HG02571 (cell line): Measurements from ENCODE around the gene GGTA1.
A peak's percentile ranks its signal among the peaks of the same experiment; 100 is the strongest.

Experiments
- ATAC-seq: cut with Tn5 transposase; IDR thresholded peaks from one replicate; pipeline ENCODE4 v1.9.1; 2021; ENCODE audit warnings: mild to moderate bottlenecking, moderate library complexity; ENCODE audit not compliant: unreplicated experiment

The GGTA1 gene

DNA sequence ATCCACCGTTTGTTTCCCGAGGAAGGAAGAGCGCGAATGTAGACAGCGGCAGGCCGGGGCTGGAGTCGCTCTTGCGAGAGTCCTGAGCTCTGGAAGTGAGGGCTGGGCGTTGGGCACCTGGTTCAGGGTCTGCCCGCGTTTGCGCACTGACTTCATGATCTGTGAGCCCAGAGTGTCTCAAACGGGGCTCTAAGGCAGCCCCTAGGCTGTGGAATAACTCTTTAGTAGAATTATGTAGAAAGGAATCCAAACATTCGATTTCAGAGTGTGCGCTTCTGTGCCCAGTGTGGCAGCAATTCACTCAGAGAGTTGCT is 478 bp upstream of the GGTA1 start:
- no peak for ATAC-seq

DNA sequence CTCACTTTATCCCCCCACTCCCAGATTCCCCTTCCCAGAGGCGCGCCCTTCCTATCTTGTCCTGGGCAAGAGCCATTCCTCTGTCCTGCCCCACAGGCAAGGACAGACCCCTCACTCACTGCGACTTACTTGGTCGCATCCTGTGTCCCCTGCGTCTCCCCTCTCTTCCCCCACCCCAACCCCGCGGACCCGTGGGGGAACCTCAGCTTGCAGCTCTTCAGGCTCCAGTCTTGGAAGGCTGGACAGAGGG is 542 bp downstream of the GGTA1 start:
- ATAC-seq: no peak

DNA sequence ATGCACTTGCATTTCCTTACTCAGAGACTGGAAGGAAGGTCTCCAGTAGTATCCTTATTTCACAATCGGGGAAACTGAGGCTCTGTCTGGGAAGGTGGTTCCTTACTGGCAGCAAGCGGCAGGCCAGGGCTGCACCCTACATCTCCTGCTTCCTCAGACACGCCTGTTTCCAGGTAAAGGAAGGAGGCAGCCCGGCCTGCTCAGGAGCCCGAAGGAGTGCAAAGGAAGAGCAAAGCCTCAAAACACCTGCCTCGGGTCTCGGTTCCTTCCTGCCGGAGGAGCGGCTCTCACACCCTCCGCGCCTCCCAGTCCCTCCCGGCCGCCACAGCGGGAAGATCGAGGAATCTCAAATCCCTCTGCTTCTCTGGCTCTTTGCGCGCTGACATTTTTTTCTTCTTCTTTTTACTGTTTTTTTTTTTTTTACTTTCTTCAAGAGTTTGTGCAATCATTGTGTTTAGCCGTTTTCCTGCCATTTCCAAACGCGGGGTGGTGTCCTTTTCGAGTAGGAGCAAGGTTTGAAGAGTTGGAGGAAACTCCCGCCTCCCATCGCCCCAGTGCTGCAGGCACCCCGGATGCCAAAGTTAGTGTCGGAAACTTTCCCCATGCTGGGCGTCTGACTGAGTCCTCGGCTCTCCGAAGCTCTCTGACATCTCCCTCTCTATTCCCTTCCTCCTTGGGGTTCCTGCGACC is 1.0 kb downstream of the GGTA1 start:
- no peak for ATAC-seq

DNA sequence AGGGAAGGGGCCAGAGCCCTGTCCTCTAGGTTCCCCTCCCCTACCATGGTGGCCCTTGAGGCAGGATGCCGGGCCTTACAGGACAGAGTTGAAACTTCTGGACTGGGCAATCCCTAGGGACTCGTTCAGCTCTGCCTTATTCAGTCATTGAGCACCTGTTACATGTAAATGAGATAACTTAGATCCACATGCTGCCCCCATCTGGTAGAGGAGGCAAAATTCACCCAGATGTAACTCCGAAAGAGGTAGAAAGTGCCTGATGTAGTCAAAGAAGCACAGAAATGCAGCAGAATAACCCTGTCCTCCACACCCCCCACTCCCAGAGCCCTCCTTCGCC is 1.5 kb downstream of the GGTA1 start:
- peak; percentile 64 for ATAC-seq

DNA sequence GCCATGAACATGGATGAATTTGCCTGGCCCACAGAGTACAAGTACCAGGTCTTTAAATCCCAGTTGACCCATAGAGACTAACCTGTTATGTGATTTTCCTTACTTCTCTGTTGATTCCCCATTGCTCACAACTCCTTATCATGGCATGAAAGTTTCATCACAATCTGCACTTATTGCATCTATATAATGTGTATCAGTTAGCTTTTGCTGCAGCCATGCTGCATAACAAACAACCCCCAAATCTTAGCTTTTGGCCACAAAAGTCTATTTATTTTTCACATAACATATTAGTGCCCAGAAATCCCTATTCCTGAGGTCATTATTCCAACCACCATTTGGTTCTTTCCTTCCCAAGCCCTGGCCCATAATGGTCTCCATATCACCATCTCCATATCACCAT is 3.7 kb downstream of the GGTA1 start:
- no peak for ATAC-seq

DNA sequence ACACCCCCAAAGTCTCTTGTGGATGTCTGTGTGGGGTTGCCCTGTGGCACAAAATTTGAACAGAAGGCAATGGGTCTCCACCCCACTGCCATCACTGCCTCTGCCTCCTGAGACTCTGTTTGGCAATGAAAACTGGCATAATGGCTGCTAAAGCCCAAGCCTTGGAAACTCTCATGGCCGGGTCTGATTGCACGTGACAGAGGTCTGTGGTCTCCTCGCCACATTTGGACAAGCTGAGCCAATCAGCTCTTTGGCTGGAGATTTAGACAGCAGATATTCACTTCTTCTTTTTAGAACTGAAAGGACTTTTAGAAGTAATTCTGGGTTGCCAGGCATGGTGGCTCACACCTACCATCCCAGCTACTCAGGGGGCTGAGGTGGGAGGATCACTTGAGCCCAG is 5.5 kb downstream of the GGTA1 start:
- no peak for ATAC-seq

DNA sequence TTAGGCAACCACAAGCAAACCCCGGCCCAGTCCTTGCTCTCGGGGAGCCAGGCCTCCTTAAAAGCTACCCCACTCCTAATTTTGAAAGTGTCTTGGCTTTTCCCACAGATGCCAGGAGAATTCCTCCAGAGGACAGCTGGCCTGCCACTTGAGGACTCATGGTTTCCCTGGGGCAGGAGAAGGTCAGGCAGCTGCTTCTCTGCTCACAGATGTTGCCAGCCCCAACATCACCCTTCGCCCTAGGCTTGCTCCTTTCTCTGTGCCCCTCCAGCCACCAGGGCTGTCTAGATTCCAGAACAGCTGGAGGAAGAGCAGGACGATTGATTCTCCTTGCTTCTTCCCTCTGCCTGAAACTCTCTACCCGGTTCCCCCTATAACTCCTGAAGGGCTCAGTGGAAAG is 8.5 kb downstream of the GGTA1 start:
- ATAC-seq: no peak

DNA sequence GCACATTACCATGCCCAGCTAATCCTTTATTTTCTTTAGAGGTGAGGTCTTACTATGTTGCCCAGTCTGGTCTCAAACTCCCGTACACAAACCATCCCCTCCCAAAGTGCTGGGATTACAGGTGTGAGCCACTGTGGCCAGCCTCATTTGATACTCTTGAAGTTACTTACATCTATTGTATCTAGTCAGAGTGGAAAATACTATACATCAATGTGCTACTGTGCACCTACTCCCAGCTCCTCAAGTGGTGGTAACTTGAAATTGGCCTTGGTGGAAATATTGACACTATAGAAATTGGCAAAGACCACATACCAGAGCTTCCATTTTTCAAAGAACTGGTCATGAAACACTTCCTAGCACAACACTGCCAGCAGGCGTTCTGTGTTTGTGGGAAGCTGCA is 10.3 kb downstream of the GGTA1 start:
- no peak for ATAC-seq

DNA sequence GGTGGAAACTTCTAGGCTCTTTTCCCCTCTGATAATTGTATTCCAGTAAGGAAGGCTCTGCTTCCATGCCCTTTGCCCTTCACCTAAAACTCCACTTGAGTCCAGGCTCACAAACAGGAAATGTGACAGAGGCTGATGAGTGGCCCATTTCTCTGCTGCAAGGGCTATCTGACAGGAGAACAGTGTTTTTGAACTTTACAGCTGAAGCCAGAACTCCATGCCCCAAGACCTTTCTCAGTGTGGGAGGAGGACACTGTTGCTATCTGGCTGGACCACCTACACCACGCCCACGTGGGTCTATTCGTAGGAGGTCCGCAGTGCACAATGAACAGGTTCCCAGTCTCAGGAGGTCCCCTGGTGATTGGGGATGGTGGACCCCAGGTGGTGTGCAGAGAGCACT is 13.6 kb downstream of the GGTA1 start:
- ATAC-seq: no peak

DNA sequence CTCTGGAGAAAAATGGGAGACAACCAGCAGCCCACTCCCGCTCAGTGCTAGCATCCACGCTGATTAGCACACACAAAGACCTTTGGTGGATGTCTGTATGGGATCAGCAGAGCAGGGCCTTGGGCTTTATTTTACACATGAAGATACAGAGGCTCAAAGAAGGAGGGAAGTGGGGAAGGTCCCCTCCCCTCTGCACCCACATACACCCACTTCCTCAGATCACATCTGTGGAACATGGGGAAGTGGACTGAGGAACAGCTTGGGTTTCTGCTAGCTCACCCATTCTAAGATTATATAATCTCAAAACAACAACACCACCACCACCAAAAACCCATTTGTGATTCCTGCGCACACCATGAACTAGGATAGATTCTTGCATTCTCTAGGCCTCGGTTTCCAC is 14.0 kb downstream of the GGTA1 start:
- ATAC-seq: no peak

DNA sequence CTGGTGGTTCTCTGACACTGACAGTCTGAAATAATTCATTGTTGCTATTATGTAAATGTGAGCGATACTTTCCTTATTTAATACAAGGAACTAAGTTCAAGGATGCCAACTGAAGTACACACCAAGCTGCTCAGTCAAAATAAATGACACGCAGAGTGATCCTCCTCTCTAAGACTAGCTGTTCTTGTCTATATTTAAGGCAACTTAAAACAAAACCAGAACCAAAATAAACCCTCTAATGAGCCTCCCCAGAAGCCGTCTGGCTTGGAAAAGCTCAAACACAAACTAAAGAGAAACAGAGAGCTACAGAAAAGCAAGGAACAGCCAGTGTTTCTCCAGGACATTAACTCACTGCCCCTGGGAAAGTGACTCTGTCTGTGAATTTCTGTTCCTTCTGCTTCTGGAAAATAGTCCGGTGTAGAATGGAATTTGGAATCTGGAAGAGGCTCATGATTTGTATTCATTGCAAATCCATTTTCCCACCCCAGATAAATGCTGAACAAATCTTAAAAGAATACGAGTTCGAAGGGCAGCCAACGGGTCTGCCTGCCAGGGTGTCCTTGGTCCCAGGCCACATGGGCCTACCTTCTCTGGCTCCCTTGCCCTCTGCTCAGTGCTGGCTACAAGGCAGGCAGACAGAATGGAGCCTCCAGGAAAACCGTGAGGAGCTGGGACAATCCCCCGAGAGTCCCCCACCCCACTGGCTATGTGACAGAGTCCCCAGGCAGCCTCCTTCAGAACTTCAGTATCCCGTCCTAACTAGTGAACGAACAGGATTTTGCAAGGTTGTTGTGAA is 14.8 kb downstream of the GGTA1 start:
- ATAC-seq: no peak

DNA sequence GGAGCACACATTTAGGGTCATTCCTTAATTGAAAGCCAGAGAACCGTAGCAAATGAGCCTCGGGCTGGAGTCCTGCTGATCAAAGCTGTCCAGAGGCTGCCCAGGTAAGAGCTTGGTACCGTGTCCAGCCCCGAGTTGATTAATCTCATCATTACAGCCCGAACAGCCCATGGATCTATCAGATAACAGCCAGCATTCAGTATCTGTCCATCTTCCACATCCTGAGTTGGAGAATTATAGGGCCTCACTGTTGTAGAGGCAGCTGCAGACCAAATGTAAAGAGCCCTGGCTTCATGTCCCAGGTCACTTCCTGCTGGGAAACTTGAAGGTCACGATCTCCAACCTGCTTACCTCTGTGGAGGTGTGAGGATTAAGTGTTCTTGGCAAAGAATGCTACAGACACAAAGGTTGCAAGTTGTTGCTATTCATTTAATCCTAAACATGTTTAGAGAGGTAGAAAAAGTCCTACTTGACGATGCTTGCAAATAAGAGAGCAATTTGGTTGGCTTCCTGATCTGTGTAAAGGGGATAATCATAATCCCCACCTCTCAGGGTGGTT is 16.1 kb downstream of the GGTA1 start:
- ATAC-seq: no peak

DNA sequence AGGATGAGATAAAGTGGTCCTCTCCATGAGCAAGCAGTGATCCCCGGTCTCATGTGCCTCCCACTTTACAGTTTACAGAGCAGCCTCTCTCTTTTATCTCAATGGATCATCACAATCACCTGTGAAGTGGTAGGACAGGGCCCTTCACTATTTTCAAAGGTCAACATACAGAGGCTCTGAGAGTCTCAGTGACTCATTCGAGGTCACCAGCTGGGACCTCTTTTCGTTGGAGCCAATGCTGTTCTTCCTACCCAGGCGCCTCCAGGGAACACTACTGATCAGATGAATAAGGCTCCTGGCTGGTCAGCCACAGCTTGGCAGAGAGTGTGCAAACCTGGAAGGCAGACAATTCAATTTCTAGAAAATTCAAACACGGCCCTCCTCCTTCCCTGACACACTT is 16.6 kb downstream of the GGTA1 start:
- no peak for ATAC-seq

DNA sequence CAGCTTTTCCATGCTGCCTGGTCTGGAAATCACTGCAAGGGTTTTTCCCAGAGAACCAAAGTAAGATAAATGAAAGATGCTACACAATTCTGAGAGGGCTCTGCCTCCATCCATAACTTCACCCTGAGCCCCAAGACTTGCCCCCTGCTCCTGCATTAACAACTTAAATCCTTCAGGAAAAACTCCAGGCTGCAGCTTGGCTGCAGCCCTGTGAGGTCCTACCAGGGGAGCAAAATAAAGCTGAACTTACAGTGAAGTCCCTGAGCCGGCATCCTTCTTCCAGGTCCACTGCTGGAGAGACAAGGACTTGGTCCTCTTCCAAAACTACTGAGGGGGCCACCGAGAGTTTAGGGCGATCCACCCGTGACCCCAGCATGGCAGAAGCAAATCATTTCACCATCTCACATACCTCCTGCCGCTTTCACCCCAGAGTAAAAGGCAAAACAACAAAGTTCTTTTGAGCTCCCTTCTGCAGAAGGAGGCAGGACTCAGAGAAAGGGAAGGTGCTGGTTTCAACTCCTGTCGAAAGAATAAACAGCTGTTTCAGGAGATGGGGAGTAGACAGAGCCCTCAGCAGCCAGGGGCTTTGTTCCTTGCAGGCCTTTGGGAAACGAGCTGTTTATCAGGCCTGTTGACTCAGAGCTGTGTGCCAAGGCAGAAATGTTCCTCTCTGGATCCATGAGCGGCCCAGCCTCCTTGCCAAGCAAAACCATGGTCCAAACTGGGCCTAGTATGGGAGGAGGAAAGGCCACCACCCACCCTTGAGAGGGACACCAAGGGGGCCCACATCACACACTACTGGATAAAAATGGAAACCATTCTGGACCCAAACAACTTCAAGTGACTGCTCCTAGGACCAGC is 20.6 kb downstream of the GGTA1 start:
- no peak for ATAC-seq

DNA sequence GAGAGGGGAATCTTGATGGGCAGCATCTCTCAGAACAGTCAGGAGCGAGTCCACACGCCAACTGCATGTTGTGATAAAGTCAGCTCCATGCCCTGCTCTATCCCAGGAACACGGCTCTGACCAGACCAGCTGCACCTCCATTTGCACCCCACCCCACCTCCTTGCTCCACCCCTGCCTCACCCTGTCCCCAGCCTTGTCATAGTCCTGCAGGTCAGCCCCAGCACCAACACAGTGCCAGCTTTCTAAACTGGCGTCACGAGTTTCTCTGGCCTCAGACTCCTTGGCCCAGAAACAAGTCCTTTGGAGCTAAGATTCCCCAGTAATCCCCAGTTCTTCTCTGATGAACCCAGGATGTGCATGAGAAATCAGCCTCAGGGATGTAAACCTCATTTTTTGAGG is 23.5 kb downstream of the GGTA1 start:
- ATAC-seq: no peak

DNA sequence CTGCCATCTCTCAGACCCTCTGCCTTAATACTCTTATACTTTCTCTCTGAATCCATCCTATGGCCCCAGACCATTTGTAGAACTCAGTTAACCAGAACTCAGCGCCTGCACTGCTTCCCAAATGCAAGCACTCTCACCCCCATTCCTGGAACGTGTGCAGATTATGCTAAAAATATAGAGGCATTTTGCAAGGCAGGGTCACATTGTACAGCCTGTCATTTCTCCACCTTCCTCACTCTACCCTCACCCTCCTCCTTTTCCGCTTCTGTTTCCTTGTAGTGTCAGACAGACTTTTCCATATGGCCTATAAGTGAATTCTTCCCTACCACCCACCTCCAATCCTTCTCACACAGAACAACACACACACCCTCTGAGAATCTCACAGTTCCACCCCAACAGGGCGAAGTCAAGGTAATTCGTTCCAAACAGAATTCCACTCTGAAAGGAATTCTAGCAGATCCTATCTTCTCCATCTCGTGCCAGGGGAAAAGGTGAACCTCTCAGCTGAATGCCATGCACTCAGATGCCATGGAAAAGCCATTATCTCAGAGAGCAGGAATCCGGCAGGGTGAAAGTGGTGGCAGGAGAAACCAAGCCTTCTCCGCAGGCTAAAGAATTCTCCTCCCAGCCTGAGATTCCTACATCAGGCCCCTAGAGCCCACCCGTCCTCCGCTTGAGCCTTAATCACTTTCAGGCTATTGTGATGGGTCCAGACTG is 25.3 kb downstream of the GGTA1 start:
- ATAC-seq: no peak

DNA sequence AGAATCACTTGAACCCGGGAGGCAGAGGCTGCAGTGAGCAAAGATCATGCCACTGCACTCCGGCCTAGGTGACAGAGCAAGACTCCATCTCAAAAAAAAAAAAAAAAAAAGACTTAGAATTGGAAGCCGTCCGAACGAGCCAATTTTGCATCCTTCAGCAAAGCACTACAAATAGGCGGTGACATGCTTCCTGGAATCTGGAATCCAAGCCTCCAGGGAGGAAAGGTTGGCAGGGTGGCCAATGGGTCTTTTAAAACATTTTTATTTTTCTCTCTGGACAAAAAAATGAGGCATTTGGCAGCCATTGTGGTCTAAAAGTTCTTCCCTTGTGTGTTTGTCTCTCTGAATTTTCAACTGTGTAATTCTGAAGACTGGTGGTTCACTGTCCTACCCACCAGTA is 26.4 kb downstream of the GGTA1 start:
- ATAC-seq: no peak

DNA sequence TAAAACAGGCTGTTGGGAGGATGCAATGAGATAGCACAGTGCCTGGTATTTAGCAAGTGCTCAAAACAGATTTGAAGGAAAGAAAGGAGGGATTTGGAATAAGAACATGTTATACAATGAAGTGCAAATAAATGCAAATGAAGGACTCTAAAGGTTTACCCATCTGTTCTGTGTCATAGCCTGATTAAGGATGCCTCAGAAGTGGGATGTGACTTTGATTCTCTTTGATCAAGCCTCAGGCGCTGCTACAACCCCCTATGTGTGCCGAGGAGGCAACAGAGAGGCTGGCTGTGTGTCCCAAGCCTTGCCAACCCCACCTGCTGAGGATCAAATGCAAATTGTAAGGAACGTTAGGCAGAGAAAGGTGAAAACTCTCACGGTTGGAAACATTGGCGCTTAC is 27.2 kb downstream of the GGTA1 start:
- ATAC-seq: no peak

DNA sequence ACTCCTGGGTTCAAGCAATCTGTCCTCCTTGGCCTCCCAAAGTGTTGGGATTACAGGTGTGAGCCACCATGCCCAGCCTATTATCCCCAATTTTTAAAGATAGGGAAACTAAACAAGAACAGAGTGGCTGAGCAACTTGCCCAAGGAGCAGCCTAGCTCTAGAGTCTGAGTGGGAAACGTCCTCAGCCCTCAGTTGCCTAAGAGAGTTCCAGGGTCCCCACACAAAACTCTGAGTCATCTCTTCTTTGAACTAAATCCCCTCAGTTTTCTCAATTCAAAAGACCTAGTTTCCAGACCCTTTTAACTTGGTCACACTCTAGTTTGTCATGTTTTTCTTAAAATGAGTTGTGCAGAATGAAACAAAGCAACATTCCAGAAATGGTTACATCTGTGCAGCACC is 33.5 kb downstream of the GGTA1 start:
- ATAC-seq: no peak

DNA sequence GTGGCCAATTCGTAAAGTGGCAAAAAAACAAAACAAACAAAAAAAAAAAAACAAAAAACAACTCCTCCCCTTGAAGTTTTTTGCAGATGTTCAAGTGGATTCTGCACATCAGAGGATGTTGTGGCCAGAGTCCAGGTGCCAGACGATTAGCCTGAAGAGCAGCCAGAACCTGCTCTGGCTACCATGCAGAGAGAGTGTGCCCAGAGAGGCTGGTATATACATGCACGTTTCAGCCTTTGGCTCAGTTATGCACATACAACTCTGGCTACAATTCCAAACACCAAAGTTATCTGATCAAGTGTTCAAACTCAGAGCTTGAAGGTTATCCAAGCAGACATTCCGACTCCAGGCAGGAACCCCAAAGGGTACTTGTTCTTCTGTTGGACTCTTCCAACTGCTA is 34.7 kb downstream of the GGTA1 start:
- ATAC-seq: no peak

DNA sequence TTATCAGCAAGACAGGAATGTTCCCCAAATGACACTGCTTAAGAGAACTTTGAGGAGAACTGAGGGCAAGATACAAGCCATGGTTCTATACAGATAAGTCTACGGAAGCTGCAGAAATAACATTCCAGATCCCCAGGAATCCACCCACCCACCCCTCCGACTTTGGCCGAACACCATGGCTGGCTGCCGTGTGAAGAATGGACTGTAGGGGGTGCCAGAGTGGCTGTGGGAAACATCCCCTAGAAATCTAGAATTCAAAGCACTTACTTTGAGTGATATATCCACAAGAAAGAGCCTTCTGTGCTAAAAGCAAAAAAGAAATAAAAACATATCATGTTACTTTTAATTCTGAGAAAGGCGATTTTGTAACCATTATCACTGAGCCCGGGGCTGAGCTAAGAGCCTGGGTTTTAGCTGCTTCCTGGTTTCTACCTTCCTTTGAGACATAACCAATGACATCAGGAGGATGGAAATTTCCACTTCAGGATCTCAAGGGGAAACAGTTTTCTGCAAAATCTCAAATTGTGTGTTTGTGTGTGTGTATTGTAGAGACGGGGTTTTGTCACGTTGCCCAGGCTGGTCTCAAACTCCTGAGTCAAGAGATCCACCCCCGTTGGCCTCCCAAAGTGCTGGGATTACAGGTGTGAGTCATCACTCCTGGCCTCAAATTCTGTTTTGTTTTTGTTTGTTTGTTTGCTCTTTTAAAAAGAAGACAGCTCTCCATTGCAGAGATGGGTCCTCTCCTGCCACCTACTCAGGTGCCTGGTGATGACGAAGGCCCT is 36.4 kb downstream of the GGTA1 start:
- ATAC-seq: no peak
